GM21390 (cell line): ENCODE measurements around the gene PAQR9.

Source experiments
- ATAC-seq: cut with Tn5 transposase; IDR thresholded peaks from one replicate; pipeline ENCODE4 v1.9.1; 2021; ENCODE audit not compliant: unreplicated experiment

The PAQR9 gene

GRCh38 chr3:142926368-142926944 is 37.0 kb downstream of the PAQR9 start:
- ATAC-seq = no peak

- no peak for ATAC-seq
Measured at GRCh38 chr3:142925140-142925539, 38.3 kb downstream of the PAQR9 start.

GRCh38 chr3:142923694-142924093 is 39.8 kb downstream of the PAQR9 start:
- no peak for ATAC-seq

- no peak for ATAC-seq
Measured at GRCh38 chr3:142916605-142917004, 46.9 kb downstream of the PAQR9 start.

GRCh38 chr3:142915636-142916035 is 47.8 kb downstream of the PAQR9 start:
- ATAC-seq = no peak

GRCh38 chr3:142914286-142914811 is 49.1 kb downstream of the PAQR9 start:
- ATAC-seq = no peak

- no peak for ATAC-seq
Measured at GRCh38 chr3:142913432-142913831, 50.0 kb downstream of the PAQR9 start.

- no peak for ATAC-seq
Measured at GRCh38 chr3:142912402-142913172, 50.9 kb downstream of the PAQR9 start.
